ENCODE results near the gene DUOX1.

- TF ChIP-seq, protein P1, sequence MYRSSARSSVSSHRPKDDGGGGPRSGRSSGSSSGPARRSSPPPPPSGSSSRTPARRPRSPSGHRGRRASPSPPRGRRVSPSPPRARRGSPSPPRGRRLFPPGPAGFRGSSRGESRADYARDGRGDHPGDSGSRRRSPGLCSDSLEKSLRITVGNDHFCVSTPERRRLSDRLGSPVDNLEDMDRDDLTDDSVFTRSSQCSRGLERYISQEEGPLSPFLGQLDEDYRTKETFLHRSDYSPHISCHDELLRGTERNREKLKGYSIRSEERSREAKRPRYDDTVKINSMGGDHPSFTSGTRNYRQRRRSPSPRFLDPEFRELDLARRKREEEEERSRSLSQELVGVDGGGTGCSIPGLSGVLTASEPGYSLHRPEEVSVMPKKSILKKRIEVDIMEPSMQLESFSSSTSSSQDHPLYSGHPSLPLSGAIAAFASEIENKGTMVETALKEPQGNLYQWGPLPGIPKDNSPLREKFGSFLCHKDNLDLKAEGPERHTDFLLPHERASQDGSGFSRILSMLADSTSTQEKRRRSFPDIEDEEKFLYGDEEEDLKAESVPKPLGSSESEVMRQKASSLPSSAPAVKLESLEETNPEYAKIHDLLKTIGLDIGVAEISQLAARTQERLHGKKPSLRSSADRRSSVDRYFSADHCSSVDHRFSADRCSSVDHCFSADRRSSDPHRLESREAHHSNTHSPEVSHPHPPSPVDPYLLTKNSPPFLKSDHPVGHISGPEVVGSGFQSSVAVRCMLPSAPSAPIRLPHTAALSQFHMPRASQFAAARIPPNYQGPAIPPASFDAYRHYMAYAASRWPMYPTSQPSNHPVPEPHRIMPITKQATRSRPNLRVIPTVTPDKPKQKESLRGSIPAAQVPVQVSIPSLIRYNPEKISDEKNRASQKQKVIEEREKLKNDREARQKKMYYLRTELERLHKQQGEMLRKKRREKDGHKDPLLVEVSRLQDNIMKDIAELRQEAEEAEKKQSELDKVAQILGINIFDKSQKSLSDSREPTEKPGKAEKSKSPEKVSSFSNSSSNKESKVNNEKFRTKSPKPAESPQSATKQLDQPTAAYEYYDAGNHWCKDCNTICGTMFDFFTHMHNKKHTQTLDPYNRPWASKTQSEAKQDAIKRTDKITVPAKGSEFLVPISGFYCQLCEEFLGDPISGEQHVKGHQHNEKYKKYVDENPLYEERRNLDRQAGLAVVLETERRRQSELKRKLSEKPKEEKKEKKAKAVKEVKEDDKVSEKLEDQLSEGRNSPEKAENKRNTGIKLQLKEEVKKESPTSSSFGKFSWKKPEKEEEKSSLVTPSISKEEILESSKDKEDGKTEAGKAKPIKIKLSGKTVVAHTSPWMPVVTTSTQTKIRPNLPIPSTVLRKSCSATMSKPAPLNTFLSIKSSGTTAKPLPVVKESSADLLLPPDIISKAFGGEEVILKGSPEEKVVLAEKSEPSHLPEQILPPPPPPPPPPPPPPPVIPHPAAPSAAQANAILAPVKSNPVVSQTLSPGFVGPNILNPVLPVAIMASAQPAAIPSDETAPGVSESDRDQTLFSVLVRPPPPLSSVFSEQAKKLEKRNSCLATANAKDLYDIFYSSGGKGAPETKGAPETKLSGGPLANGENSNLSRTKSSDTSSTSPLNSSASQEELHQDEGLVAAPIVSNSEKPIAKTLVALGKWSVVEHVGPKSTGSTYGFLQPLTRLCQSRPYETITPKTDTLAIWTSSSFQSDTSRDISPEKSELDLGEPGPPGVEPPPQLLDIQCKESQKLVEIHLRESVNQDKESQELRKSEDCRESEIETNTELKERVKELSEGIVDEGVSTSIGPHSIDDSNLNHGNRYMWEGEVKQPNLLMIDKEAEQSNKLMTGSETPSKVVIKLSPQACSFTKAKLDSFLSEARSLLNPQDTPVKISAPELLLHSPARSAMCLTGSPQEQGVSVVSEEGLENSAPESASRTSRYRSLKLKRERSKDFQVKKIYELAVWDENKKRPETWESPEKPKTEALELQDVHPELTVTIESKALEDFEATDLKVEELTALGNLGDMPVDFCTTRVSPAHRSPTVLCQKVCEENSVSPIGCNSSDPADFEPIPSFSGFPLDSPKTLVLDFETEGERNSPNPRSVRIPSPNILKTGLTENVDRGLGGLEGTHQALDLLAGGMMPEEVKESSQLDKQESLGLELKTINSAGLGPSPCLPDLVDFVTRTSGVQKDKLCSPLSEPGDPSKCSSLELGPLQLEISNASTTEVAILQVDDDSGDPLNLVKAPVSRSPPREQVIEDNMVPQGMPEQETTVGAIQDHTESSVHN (CRISPR knock-in tag; IDR thresholded peaks at IDR 0.05), result no peak
- TF ChIP-seq FOXO1 (CRISPR knock-in tag; IDR thresholded peaks at IDR 0.05) (no peak), ZFP36 (IDR thresholded peaks at IDR 0.05; ENCODE audit: borderline replicate concordance, low read depth, low read length, partially characterized antibody) (no peak), KDM1A (CRISPR knock-in tag; IDR thresholded peaks at IDR 0.05) (no peak), ZNF530 (CRISPR knock-in tag; IDR thresholded peaks at IDR 0.05; ENCODE audit: low read depth) (no peak), ZNF619 (CRISPR knock-in tag; IDR thresholded peaks at IDR 0.05) (no peak), NFIB (CRISPR knock-in tag; IDR thresholded peaks at IDR 0.05; ENCODE audit: borderline replicate concordance) (no peak), ZMYM4 (CRISPR knock-in tag; IDR thresholded peaks at IDR 0.05) (no peak), TFDP1 (CRISPR knock-in tag; IDR thresholded peaks at IDR 0.05; ENCODE audit: borderline replicate concordance) (no peak), SIN3A (IDR thresholded peaks at IDR 0.05; ENCODE audit: borderline replicate concordance, low read depth, low read length) (no peak)
- TF ChIP-seq, protein P2, sequence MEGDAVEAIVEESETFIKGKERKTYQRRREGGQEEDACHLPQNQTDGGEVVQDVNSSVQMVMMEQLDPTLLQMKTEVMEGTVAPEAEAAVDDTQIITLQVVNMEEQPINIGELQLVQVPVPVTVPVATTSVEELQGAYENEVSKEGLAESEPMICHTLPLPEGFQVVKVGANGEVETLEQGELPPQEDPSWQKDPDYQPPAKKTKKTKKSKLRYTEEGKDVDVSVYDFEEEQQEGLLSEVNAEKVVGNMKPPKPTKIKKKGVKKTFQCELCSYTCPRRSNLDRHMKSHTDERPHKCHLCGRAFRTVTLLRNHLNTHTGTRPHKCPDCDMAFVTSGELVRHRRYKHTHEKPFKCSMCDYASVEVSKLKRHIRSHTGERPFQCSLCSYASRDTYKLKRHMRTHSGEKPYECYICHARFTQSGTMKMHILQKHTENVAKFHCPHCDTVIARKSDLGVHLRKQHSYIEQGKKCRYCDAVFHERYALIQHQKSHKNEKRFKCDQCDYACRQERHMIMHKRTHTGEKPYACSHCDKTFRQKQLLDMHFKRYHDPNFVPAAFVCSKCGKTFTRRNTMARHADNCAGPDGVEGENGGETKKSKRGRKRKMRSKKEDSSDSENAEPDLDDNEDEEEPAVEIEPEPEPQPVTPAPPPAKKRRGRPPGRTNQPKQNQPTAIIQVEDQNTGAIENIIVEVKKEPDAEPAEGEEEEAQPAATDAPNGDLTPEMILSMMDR (CRISPR knock-in tag; IDR thresholded peaks at IDR 0.05), result no peak
- TF ChIP-seq, protein P3, sequence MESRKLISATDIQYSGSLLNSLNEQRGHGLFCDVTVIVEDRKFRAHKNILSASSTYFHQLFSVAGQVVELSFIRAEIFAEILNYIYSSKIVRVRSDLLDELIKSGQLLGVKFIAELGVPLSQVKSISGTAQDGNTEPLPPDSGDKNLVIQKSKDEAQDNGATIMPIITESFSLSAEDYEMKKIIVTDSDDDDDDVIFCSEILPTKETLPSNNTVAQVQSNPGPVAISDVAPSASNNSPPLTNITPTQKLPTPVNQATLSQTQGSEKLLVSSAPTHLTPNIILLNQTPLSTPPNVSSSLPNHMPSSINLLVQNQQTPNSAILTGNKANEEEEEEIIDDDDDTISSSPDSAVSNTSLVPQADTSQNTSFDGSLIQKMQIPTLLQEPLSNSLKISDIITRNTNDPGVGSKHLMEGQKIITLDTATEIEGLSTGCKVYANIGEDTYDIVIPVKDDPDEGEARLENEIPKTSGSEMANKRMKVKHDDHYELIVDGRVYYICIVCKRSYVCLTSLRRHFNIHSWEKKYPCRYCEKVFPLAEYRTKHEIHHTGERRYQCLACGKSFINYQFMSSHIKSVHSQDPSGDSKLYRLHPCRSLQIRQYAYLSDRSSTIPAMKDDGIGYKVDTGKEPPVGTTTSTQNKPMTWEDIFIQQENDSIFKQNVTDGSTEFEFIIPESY (CRISPR knock-in tag; IDR thresholded peaks at IDR 0.05), result peak; percentile 82
These were observed 56.3 kb downstream of the DUOX1 start for GRCh38 chr15:45185903-45186770.
